Trophoblast cell (in vitro differentiated cells and primary cell): ENCODE data around the gene WWC2.

Experiments used
- DNase-seq, 2 donors: peaks; one replicate each; pipeline ENCODE4 v3.0.0-alpha.2; 2016
- H2AFZ ChIP-seq: 2 replicates; pipeline ENCODE4 v1.6.1; 2013; ENCODE audit warnings: low read length, moderate library complexity, mild to moderate bottlenecking; ENCODE audit not compliant: insufficient read depth, poor library complexity
- H2AK5ac ChIP-seq: 2 replicates; pipeline ENCODE4 v1.6.1; 2013; ENCODE audit warnings: mild to moderate bottlenecking, low read length
- H2BK120ac ChIP-seq: 2 replicates; pipeline ENCODE4 v1.6.1; 2013; ENCODE audit warnings: low read length, mild to moderate bottlenecking, moderate library complexity; ENCODE audit not compliant: insufficient read depth, poor library complexity
- H2BK12ac ChIP-seq: 2 replicates; pipeline ENCODE4 v1.6.1; 2013; ENCODE audit warnings: mild to moderate bottlenecking, low read length, moderate library complexity
- H2BK5ac ChIP-seq: 2 replicates; pipeline ENCODE4 v1.6.1; 2013; ENCODE audit warnings: low read length, low read depth, moderate library complexity, mild to moderate bottlenecking; ENCODE audit not compliant: poor library complexity
- H3K14ac ChIP-seq: 2 replicates; pipeline ENCODE4 v1.6.1; 2013; ENCODE audit warnings: mild to moderate bottlenecking, low read length
- H3K18ac ChIP-seq: 2 replicates; pipeline ENCODE4 v1.6.1; 2013; ENCODE audit warnings: mild to moderate bottlenecking, low read length
- H3K23ac ChIP-seq: 2 replicates; pipeline ENCODE4 v1.6.1; 2013; ENCODE audit warnings: low read length
- H3K27ac ChIP-seq: 2 replicates; pipeline ENCODE4 v1.5.1; 2013; ENCODE audit warnings: low read depth, mild to moderate bottlenecking, inconsistent platforms, low read length, moderate library complexity
- H3K27me3 ChIP-seq: 2 replicates; pipeline ENCODE4 v1.6.1; 2013; ENCODE audit warnings: inconsistent platforms, mild to moderate bottlenecking, low read length, moderate library complexity; ENCODE audit not compliant: insufficient read depth
- H3K36me3 ChIP-seq, 2 experiments: 1 replicate in 1 of 2; 2 replicates in 1 of 2; pipeline ENCODE4 v1.6.1; 2013; ENCODE audit warnings: low read length in 2 of 2, mild to moderate bottlenecking in 2 of 2, moderate library complexity in 1 of 2; ENCODE audit not compliant: insufficient read depth in 2 of 2, control insufficient read depth in 1 of 2
- H3K4ac ChIP-seq: 2 replicates; pipeline ENCODE4 v1.6.1; 2013; ENCODE audit warnings: low read depth, mild to moderate bottlenecking, low read length, moderate library complexity
- H3K4me1 ChIP-seq, 2 experiments: 1 replicate in 1 of 2; 2 replicates in 1 of 2; pipeline ENCODE4 v1.6.1; 2013; ENCODE audit warnings: low read length in 2 of 2, mild to moderate bottlenecking in 2 of 2, moderate library complexity in 1 of 2; ENCODE audit not compliant: insufficient read depth in 2 of 2, control insufficient read depth in 1 of 2
- H3K4me2 ChIP-seq: 2 replicates; pipeline ENCODE4 v1.6.1; 2013; ENCODE audit warnings: inconsistent platforms, mild to moderate bottlenecking, low read length, moderate library complexity
- H3K4me3 ChIP-seq: 2 replicates; pipeline ENCODE4 v1.5.1; 2013; ENCODE audit warnings: mild to moderate bottlenecking, low read depth, low read length, inconsistent platforms
- H3K79me1 ChIP-seq: one replicate; pipeline ENCODE4 v1.6.1; 2013; ENCODE audit warnings: low read length
- H3K79me2 ChIP-seq: 2 replicates; pipeline ENCODE4 v1.6.1; 2013; ENCODE audit warnings: low read length, mild to moderate bottlenecking; ENCODE audit not compliant: control insufficient read depth, insufficient read depth, poor library complexity
- H3K9ac ChIP-seq: 2 replicates; pipeline ENCODE4 v1.6.1; 2013; ENCODE audit warnings: mild to moderate bottlenecking, low read length
- H3K9me3 ChIP-seq: 2 replicates; pipeline ENCODE4 v1.6.1; 2013; ENCODE audit warnings: low read depth, mild to moderate bottlenecking, control low read depth, inconsistent platforms, low read length; ENCODE audit not compliant: insufficient read depth
- H4K12ac ChIP-seq: 2 replicates; pipeline ENCODE4 v1.6.1; 2013; ENCODE audit warnings: low read depth, mild to moderate bottlenecking, low read length, moderate library complexity
- H4K8ac ChIP-seq: 2 replicates; pipeline ENCODE4 v1.6.1; 2013; ENCODE audit warnings: low read depth, mild to moderate bottlenecking, low read length, moderate library complexity
- H4K91ac ChIP-seq: one replicate; pipeline ENCODE4 v1.6.1; 2013; ENCODE audit warnings: low read depth, mild to moderate bottlenecking, low read length, moderate library complexity
- WGBS: extraction: QIAGEN DNeasy Blood & Tissue Kit; methylation state at CpG from one replicate; pipeline ENCODE4 v1.1.7; 2013; ENCODE audit warnings: missing lambda C conversion rate; ENCODE audit not compliant: insufficient read length, insufficient coverage; ENCODE audit errors: extremely low coverage; 5-methylcytosine and 5-hydroxymethylcytosine counted together

The WWC2 gene

DNA sequence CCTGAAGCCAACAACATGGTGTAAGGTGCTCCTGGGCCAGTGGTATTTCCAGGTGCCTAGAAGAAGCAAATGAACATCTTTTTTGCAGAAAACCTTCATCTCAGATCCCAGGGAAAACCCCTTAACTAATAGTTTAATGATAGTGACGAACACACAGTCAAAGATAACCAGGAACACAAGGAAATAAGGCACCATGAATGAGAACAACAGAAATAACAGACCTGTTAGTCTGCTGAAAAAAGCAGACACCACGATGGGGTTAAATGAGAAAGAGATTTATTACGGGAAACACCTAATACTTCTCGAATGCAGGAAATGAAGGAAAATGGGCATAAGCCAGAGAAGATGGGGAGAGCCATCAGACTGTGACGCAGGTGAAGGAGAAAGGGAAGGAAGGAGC lies 30.6 kb upstream of the WWC2 start:
- Histone ChIP-seq H3K4me1 (peaks cover 0 to 1% of the 10 kb centered on the region in 2 experiments), H4K8ac (no peak overlapping the region), H3K79me2 (no peaks in the 10 kb centered on the region), H3K36me3 (no peaks in the 10 kb centered on the region), H4K12ac (no peak overlapping the region), H3K4me3 (no peak overlapping the region), H3K79me1 (no peaks in the 10 kb centered on the region), H2BK120ac (no peak overlapping the region), H2BK5ac (no peak overlapping the region), H3K4ac (no peak overlapping the region), H3K4me2 (no peak overlapping the region), H2AK5ac (no peak overlapping the region), H2AFZ (no peak overlapping the region), H3K23ac (no peak overlapping the region), H3K14ac (no peak overlapping the region), H3K18ac (no peak overlapping the region), H3K27ac (no peak overlapping the region), H4K91ac (no peak overlapping the region), H3K9ac (no peak overlapping the region), H3K27me3 (no peaks in the 10 kb centered on the region), H2BK12ac (no peak overlapping the region), H3K9me3 (peaks cover 4% of the 10 kb centered on the region)
- no CpG with 5 or more reads among the region's 5 CpGs for WGBS
- DNase-seq, result no peak

- H3K18ac ChIP-seq, result no peak overlapping the region
- no peak overlapping the region for H2BK5ac ChIP-seq
- no peak overlapping the region for H3K27ac ChIP-seq
- no peak overlapping the region for H2BK12ac ChIP-seq
- H4K91ac ChIP-seq, result no peak overlapping the region
- no peak overlapping the region for H3K4ac ChIP-seq
- no peak overlapping the region for H4K12ac ChIP-seq
- no peak overlapping the region for H3K14ac ChIP-seq
- no peak for DNase-seq
- no peak overlapping the region for H2BK120ac ChIP-seq
- H3K23ac ChIP-seq, result no peak overlapping the region
- no peak overlapping the region for H3K4me2 ChIP-seq
- no peak overlapping the region for H3K4me3 ChIP-seq
- H3K4me1 ChIP-seq, result peaks cover 6 to 8% of the 10 kb centered on the region in 2 experiments
- no peaks in the 10 kb centered on the region for H3K79me1 ChIP-seq
- no peaks in the 10 kb centered on the region for H3K79me2 ChIP-seq
- peaks cover 4% of the 10 kb centered on the region for H3K9me3 ChIP-seq
- H2AK5ac ChIP-seq, result no peak overlapping the region
- H3K27me3 ChIP-seq, result no peaks in the 10 kb centered on the region
- H2AFZ ChIP-seq, result no peak overlapping the region
- no peaks in the 10 kb centered on the region for H3K36me3 ChIP-seq
- H3K9ac ChIP-seq, result no peak overlapping the region
- H4K8ac ChIP-seq, result no peak overlapping the region
These were observed 27.8 kb upstream of the WWC2 start for GRCh38 chr4:183071222-183071621.

- Histone ChIP-seq H4K8ac (no peak overlapping the region), H3K9me3 (peaks cover 4% of the 10 kb centered on the region), H3K9ac (no peak overlapping the region), H3K4me2 (no peak overlapping the region), H3K4ac (no peak overlapping the region), H3K23ac (no peak overlapping the region), H3K27ac (no peak overlapping the region), H3K14ac (no peak overlapping the region), H4K91ac (no peak overlapping the region), H3K4me3 (no peak overlapping the region), H4K12ac (no peak overlapping the region), H2AK5ac (no peak overlapping the region), H2AFZ (no peak overlapping the region), H3K4me1 (peaks cover 6 to 8% of the 10 kb centered on the region in 2 experiments), H2BK120ac (no peak overlapping the region), H2BK5ac (no peak overlapping the region), H2BK12ac (no peak overlapping the region), H3K36me3 (no peaks in the 10 kb centered on the region), H3K27me3 (no peaks in the 10 kb centered on the region), H3K79me1 (no peaks in the 10 kb centered on the region), H3K18ac (no peak overlapping the region), H3K79me2 (no peaks in the 10 kb centered on the region)
- no CpG with 5 or more reads among the region's 2 CpGs for WGBS
- peak in 1 of 2 donors; percentile 44 for DNase-seq
These were observed 26.9 kb upstream of the WWC2 start for GRCh38 chr4:183072176-183072575.

- no CpG with 5 or more reads among the region's 2 CpGs for WGBS
These were observed 25.3 kb upstream of the WWC2 start for GRCh38 chr4:183073838-183074145.

More at GRCh38 chr4:183073838-183074145, 25.3 kb upstream of the WWC2 start:
- H2AK5ac ChIP-seq, result no peak overlapping the region
- H3K79me1 ChIP-seq, result no peaks in the 10 kb centered on the region
- H3K9ac ChIP-seq, result no peak overlapping the region
- H3K4me2 ChIP-seq, result no peak overlapping the region
- H3K14ac ChIP-seq, result no peak overlapping the region
- H4K8ac ChIP-seq, result no peak overlapping the region
- no peak overlapping the region for H3K27ac ChIP-seq
- H2BK5ac ChIP-seq, result no peak overlapping the region
- H3K27me3 ChIP-seq, result no peaks in the 10 kb centered on the region
- no peak for DNase-seq
- no peak overlapping the region for H3K18ac ChIP-seq
- H3K79me2 ChIP-seq, result no peaks in the 10 kb centered on the region
- H3K9me3 ChIP-seq, result peaks cover 4% of the 10 kb centered on the region
- H4K91ac ChIP-seq, result no peak overlapping the region
- no peak overlapping the region for H3K4me3 ChIP-seq
- H3K4me1 ChIP-seq, result peaks cover 6% of the 10 kb centered on the region in 2 experiments
- no peak overlapping the region for H2AFZ ChIP-seq
- H4K12ac ChIP-seq, result no peak overlapping the region
- no peak overlapping the region for H2BK12ac ChIP-seq
- H3K36me3 ChIP-seq, result no peaks in the 10 kb centered on the region
- H3K23ac ChIP-seq, result no peak overlapping the region
- no peak overlapping the region for H3K4ac ChIP-seq
- H2BK120ac ChIP-seq, result no peak overlapping the region
